Parathyroid adenoma (tissue), 2 donors: ENCODE results near the gene STAMBPL1.

Experiments used
- H2AFZ ChIP-seq: fragments of 300-600 bp; sonication (generic); one replicate; pipeline ENCODE4 v1.7.0; 2017; ENCODE audit warnings: antibody characterized with exemption, mild to moderate bottlenecking
- H3K27ac ChIP-seq: fragments of 300-600 bp; sonication (generic); one replicate; pipeline ENCODE4 v1.7.0; 2017
- H3K27me3 ChIP-seq: fragments of 300-600 bp; sonication (generic); one replicate; pipeline ENCODE4 v1.7.0; 2017; ENCODE audit warnings: low read length; ENCODE audit not compliant: control insufficient read depth, insufficient read depth
- H3K36me3 ChIP-seq: fragments of 300-600 bp; sonication (generic); one replicate; pipeline ENCODE4 v1.7.0; 2017; ENCODE audit warnings: low read length; ENCODE audit not compliant: control insufficient read depth, insufficient read depth
- H3K4me1 ChIP-seq: fragments of 300-600 bp; sonication (generic); one replicate; pipeline ENCODE4 v1.7.0; 2017; ENCODE audit warnings: control low read depth
- H3K4me2 ChIP-seq: fragments of 300-600 bp; sonication (generic); one replicate; pipeline ENCODE4 v1.7.0; 2017; ENCODE audit warnings: low read length
- H3K4me3 ChIP-seq: fragments of 300-600 bp; sonication (generic); one replicate; pipeline ENCODE4 v1.7.0; 2017; ENCODE audit warnings: low read depth, low read length
- H3K79me2 ChIP-seq: fragments of 300-600 bp; sonication (generic); one replicate; pipeline ENCODE4 v1.7.0; 2017; ENCODE audit warnings: control low read depth
- H3K9ac ChIP-seq: fragments of 300-600 bp; sonication (generic); one replicate; pipeline ENCODE4 v1.7.0; 2017; ENCODE audit warnings: mild to moderate bottlenecking
- H3K9me3 ChIP-seq: fragments of 300-600 bp; sonication (generic); one replicate; pipeline ENCODE4 v1.7.0; 2017; ENCODE audit warnings: low read length; ENCODE audit not compliant: control insufficient read depth
- TF ChIP-seq, protein P1 (sequence below): fragments of 300-600 bp; sonication (generic); IDR thresholded peaks from one replicate; pipeline ENCODE4 v1.7.0; 2017; ENCODE audit warnings: antibody characterized with exemption, mild to moderate bottlenecking
- donor health status: primary hyperparathyroidism.

Gene STAMBPL1

DNA sequence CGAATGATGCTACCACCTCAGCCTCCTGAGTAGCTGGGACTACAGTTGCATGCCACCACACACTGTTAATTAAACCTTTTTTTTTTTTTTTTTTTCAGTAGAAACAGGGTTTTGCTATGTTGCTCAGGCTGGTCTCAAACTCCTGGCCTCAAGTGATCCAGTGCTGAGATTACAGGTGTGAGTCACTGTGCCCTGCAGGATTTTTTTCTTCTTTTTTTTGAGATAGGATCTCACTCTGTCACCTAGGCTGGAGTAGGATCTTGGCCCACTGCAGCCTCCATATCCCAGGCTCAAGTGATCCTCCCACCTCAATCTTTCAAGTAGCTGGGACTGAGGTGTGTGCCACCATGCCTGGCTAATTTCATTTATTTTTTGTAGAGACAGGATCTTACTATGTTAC is 66.2 kb downstream of the STAMBPL1 start:
- Histone ChIP-seq H3K4me1 (peaks cover 4% of the 10 kb centered on the region), H3K27ac (no peak overlapping the region), H3K4me2 (no peak overlapping the region), H2AFZ (no peak overlapping the region), H3K79me2 (no peaks in the 10 kb centered on the region), H3K9me3 (no peaks in the 10 kb centered on the region), H3K36me3 (no peaks in the 10 kb centered on the region), H3K27me3 (no peaks in the 10 kb centered on the region), H3K4me3 (no peak overlapping the region), H3K9ac (no peak overlapping the region)
- TF ChIP-seq, protein P1, sequence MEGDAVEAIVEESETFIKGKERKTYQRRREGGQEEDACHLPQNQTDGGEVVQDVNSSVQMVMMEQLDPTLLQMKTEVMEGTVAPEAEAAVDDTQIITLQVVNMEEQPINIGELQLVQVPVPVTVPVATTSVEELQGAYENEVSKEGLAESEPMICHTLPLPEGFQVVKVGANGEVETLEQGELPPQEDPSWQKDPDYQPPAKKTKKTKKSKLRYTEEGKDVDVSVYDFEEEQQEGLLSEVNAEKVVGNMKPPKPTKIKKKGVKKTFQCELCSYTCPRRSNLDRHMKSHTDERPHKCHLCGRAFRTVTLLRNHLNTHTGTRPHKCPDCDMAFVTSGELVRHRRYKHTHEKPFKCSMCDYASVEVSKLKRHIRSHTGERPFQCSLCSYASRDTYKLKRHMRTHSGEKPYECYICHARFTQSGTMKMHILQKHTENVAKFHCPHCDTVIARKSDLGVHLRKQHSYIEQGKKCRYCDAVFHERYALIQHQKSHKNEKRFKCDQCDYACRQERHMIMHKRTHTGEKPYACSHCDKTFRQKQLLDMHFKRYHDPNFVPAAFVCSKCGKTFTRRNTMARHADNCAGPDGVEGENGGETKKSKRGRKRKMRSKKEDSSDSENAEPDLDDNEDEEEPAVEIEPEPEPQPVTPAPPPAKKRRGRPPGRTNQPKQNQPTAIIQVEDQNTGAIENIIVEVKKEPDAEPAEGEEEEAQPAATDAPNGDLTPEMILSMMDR = no peak

DNA sequence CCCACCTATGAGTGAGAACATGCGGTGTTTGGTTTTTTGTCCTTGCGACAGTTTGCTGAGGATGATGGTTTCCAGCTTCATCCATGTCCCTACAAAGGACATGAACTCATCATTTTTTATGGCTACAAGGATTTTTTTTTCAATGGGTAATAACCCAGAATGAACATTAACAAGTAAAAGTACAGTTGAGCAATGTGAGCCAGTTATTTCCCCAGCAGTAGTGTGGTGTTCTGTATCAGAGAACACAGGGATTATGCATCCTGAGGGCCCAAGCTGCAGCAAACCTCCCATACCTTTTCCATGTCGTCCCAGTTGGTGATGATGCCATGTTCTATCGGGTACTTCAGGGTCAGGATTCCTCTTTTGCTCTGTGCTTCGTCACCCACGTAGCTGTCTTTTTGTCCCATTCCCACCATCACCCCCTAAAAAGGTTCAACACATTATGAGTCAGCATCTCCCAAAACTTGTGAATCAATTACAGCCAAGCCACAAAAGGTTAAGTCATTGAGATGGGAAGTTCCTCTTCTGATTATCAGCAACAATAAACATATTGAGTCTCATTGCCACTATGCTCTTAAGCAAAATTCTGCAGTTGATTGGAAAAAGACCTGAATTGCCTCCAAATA is 67.0 kb downstream of the STAMBPL1 start:
- Histone ChIP-seq H3K36me3 (no peaks in the 10 kb centered on the region), H3K4me2 (no peak overlapping the region), H3K9ac (no peak overlapping the region), H3K9me3 (no peaks in the 10 kb centered on the region), H3K4me1 (peaks cover 4% of the 10 kb centered on the region), H3K27me3 (no peaks in the 10 kb centered on the region), H2AFZ (no peak overlapping the region), H3K27ac (no peak overlapping the region), H3K4me3 (no peak overlapping the region), H3K79me2 (no peaks in the 10 kb centered on the region)
- TF ChIP-seq, protein P1 = no peak

DNA sequence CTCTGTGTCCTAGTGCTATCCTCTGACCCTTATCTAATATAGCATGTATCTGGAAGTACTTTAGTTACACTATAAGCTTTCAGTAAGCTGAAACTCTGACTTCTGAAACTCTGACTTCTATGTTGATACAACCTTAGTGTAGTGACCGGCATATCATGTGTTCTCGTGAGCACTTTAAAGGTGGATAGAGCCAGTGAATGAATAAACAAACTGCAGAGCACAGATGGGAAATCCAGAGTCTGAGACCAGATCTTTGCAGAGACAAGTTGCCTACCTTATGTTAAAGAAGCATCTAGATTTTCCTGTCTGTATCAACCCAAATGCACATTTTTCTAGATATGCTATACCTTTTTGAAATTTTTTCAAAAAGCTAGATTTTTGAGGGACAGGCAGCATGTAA is 69.0 kb downstream of the STAMBPL1 start:
- Histone ChIP-seq H3K9ac (no peak overlapping the region), H3K27ac (no peak overlapping the region)
- TF ChIP-seq, protein P1 = no peak

DNA sequence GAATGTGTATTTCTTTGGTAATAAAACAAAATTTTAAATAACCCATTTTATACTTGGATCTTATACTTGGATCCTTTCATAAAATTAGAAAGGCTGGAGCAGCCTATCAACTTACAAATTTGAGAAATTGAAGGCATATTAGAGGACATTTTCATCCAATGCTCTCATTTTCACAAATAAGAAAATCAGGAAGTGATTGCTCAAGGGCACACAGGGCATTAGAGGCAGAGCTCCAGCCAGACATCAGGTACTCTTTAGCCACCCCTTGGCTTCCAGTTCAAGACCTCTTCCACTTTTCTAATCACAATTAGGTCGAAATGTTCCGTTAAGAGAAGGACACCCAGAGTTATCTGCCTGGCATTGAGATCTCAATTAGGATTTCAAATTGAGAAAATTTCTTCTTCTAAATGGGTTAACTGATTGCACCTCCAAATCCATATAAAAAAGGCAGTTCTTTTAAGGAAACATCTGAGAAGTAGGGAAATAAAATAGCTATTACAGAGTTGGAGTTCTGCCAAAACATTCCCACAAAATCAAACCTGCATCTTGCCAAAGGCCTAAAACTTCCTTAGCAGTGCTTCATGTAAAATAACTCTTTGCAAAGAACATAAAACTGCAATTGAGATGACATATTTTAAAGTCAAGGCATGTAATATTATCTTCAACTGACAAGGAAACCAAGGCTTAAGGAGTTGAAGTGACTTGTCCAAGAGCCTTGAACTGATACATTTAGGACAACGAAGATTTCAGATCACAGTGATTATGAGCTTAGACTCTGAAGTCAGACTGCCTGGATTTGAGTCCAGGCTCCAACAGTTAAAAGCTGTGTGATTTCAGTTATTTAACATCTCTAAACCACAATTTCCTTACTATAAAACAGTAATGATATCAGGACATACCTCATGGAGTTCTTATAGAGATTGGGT is 70.1 kb downstream of the STAMBPL1 start:
- Histone ChIP-seq H3K79me2 (no peaks in the 10 kb centered on the region), H2AFZ (no peak overlapping the region), H3K9me3 (no peaks in the 10 kb centered on the region), H3K4me2 (no peak overlapping the region), H3K36me3 (no peaks in the 10 kb centered on the region), H3K4me3 (no peak overlapping the region), H3K9ac (no peak overlapping the region), H3K4me1 (peaks cover 4% of the 10 kb centered on the region), H3K27ac (peak overlapping the region; percentile 57), H3K27me3 (no peaks in the 10 kb centered on the region)
- TF ChIP-seq, protein P1 = no peak

More for the DNA sequence above, 69.0 kb downstream of the STAMBPL1 start:
- Histone ChIP-seq H3K27me3 (no peaks in the 10 kb centered on the region), H3K4me1 (peaks cover 4% of the 10 kb centered on the region), H3K4me3 (no peak overlapping the region), H2AFZ (no peak overlapping the region), H3K9me3 (no peaks in the 10 kb centered on the region), H3K4me2 (no peak overlapping the region), H3K79me2 (no peaks in the 10 kb centered on the region), H3K36me3 (no peaks in the 10 kb centered on the region)
